ENCODE results near the gene CEACAM20.
"Not testable (repeated sequence)": the region's sequence is repeated elsewhere in the genome, so short reads cannot be mapped to it uniquely, and the experiment has no call there.

Gene CEACAM20

GRCh38 chr19:44529536-44529935, at the start of gene CEACAM20:
CEACAM20 (minus strand) TSS chr19:44529675; CDS start chr19:44529509, 166 bp downstream.
- no peak for DNase-seq (ENCODE audit: low spot score)

- no peak for DNase-seq (ENCODE audit: low spot score)
Observed at GRCh38 chr19:44577566-44577874, 48.0 kb upstream of the CEACAM20 start.

- peak; percentile 56 for DNase-seq (ENCODE audit: low spot score)
Observed at GRCh38 chr19:44576843-44577565, 47.5 kb upstream of the CEACAM20 start.

- DNase-seq (ENCODE audit: low spot score) = no peak
Observed at GRCh38 chr19:44575116-44575700, 45.7 kb upstream of the CEACAM20 start.

- DNase-seq (ENCODE audit: low spot score) = no peak
Observed at GRCh38 chr19:44574186-44574950, 44.9 kb upstream of the CEACAM20 start.

GRCh38 chr19:44573627-44574026, 44.2 kb upstream of the CEACAM20 start:
- no peak for DNase-seq (ENCODE audit: low spot score)

- DNase-seq (ENCODE audit: low spot score) = no peak
Observed at GRCh38 chr19:44573183-44573582, 43.7 kb upstream of the CEACAM20 start.

GRCh38 chr19:44572581-44572900, 43.1 kb upstream of the CEACAM20 start:
- DNase-seq (ENCODE audit: low spot score) = no peak

GRCh38 chr19:44571830-44572580, 42.5 kb upstream of the CEACAM20 start:
- no peak for DNase-seq (ENCODE audit: low spot score)

GRCh38 chr19:44570984-44571684, 41.7 kb upstream of the CEACAM20 start:
- peak; percentile 75 for DNase-seq (ENCODE audit: low spot score)

- no peak for DNase-seq (ENCODE audit: low spot score)
Observed at GRCh38 chr19:44570603-44570983, 41.1 kb upstream of the CEACAM20 start.

GRCh38 chr19:44567745-44568144, 38.3 kb upstream of the CEACAM20 start:
- DNase-seq (ENCODE audit: low spot score) = no peak

GRCh38 chr19:44566984-44567383, 37.5 kb upstream of the CEACAM20 start:
- DNase-seq (ENCODE audit: low spot score) = no peak

- not testable (repeated sequence) for DNase-seq (ENCODE audit: low spot score)
Observed at GRCh38 chr19:44563086-44563655, 33.7 kb upstream of the CEACAM20 start.

- DNase-seq (ENCODE audit: low spot score) = no peak
Observed at GRCh38 chr19:44557933-44558332, 28.5 kb upstream of the CEACAM20 start.

GRCh38 chr19:44554641-44555246, 25.3 kb upstream of the CEACAM20 start:
- DNase-seq (ENCODE audit: low spot score) = no peak

- DNase-seq (ENCODE audit: low spot score) = no peak
Observed at GRCh38 chr19:44553478-44554171, 24.1 kb upstream of the CEACAM20 start.

- DNase-seq (ENCODE audit: low spot score) = peak; percentile 59
Observed at GRCh38 chr19:44552324-44552723, 22.8 kb upstream of the CEACAM20 start.

- no peak for DNase-seq (ENCODE audit: low spot score)
Observed at GRCh38 chr19:44551850-44552249, 22.4 kb upstream of the CEACAM20 start.

- DNase-seq (ENCODE audit: low spot score) = not testable (repeated sequence)
Observed at GRCh38 chr19:44550976-44551375, 21.5 kb upstream of the CEACAM20 start.

GRCh38 chr19:44549507-44549906, 20.0 kb upstream of the CEACAM20 start:
- no peak for DNase-seq (ENCODE audit: low spot score)

All from RKO (cell line).